ENCODE measurements around the gene ADSL.
A peak's percentile ranks its signal among the peaks of the same experiment; 100 is the strongest.

The ADSL gene

GRCh38 chr22:40434106-40434505 lies 87.8 kb downstream of the ADSL start:
- H3K4me1 Mint-ChIP-seq (ENCODE audit: low read depth), result peaks cover 44% of the 10 kb centered on the region
- peaks cover 3% of the 10 kb centered on the region for H3K36me3 Mint-ChIP-seq
- no peaks in the 10 kb centered on the region for H3K27me3 Mint-ChIP-seq
- H3K9me3 Mint-ChIP-seq (ENCODE audit: low read depth), result no peaks in the 10 kb centered on the region
- H3K4me3 Mint-ChIP-seq, result no peak overlapping the region
- H3K27ac Mint-ChIP-seq, result peak overlapping the region; percentile 61

- Mint-ChIP-seq H3K27me3 (no peaks in the 10 kb centered on the region), H3K36me3 (peaks cover 3% of the 10 kb centered on the region), H3K4me3 (no peak overlapping the region), H3K27ac (peak overlapping the region; percentile 5), H3K9me3 (ENCODE audit: low read depth) (no peaks in the 10 kb centered on the region), H3K4me1 (ENCODE audit: low read depth) (peaks cover 45% of the 10 kb centered on the region)
These were observed 88.4 kb downstream of the ADSL start for GRCh38 chr22:40434745-40435144.

- Mint-ChIP-seq H3K27me3 (no peaks in the 10 kb centered on the region), H3K36me3 (peaks cover 7% of the 10 kb centered on the region), H3K4me3 (peak overlapping the region; percentile 51), H3K4me1 (ENCODE audit: low read depth) (peaks cover 54% of the 10 kb centered on the region), H3K27ac (peak overlapping the region; percentile 87), H3K9me3 (ENCODE audit: low read depth) (no peaks in the 10 kb centered on the region)
These were observed 90.5 kb downstream of the ADSL start for GRCh38 chr22:40436505-40437431.

All from activated naive CD8-positive, alpha-beta T cell (primary cell).